SK-N-SH treated with all-trans-retinoic acid at 6 μM for 48 hours (cell line): ENCODE measurements around the gene PUM1.
"Not testable (repeated sequence)": the region's sequence is repeated elsewhere in the genome, so short reads cannot be mapped to it uniquely, and the experiment has no call there.

ENCODE experiments used
- ATAC-seq: fragments of 200-7000 bp; cut with Tn5 transposase; 3 replicates; pipeline ENCODE4 v1.9.1; 2020; ENCODE audit warnings: mild to moderate bottlenecking, moderate library complexity
- ARNTL ChIP-seq: fragments of 450-650 bp; formaldehyde crosslinking; IDR thresholded peaks from 2 replicates; pipeline ENCODE4 v1.5.0; 2020; ENCODE audit warnings: low read depth, mild to moderate bottlenecking, moderate library complexity, borderline replicate concordance
- BACH2 ChIP-seq: fragments of 250-450 bp; sonication (Bioruptor Pico); IDR thresholded peaks from 2 replicates; pipeline ENCODE4 v1.9.0; 2021; ENCODE audit warnings: mild to moderate bottlenecking, borderline replicate concordance
- CREB5 ChIP-seq: fragments of 250-450 bp; sonication (Bioruptor Pico); IDR thresholded peaks from 2 replicates; pipeline ENCODE4 v1.5.1; 2020; ENCODE audit warnings: low read depth, mild to moderate bottlenecking, moderate library complexity
- CSDC2 ChIP-seq: fragments of 250-450 bp; sonication (Bioruptor Pico); IDR thresholded peaks from 2 replicates; pipeline ENCODE4 v1.5.0; 2020; ENCODE audit warnings: mild to moderate bottlenecking, moderate library complexity
- ESRRG ChIP-seq: fragments of 250-450 bp; sonication (Bioruptor Pico); IDR thresholded peaks from 2 replicates; pipeline ENCODE4 v1.6.1; 2021; ENCODE audit warnings: mild to moderate bottlenecking
- GLIS3 ChIP-seq: fragments of 250-450 bp; sonication (Bioruptor Pico); IDR thresholded peaks from 2 replicates; pipeline ENCODE4 v1.5.0; 2020; ENCODE audit warnings: mild to moderate bottlenecking, moderate library complexity
- ISL1 ChIP-seq: fragments of 250-450 bp; sonication (Bioruptor Pico); IDR thresholded peaks from 2 replicates; pipeline ENCODE4 v2.1.2; 2022; ENCODE audit warnings: mild to moderate bottlenecking, moderate library complexity
- OSR1 ChIP-seq: fragments of 250-450 bp; sonication (Bioruptor Pico); IDR thresholded peaks from 2 replicates; pipeline ENCODE4 v1.8.0; 2022; ENCODE audit warnings: moderate library complexity, mild to moderate bottlenecking, inconsistent platforms
- PATZ1 ChIP-seq: fragments of 250-450 bp; sonication (Bioruptor Pico); IDR thresholded peaks from 2 replicates; pipeline ENCODE4 v1.8.0; 2020; ENCODE audit warnings: mild to moderate bottlenecking, moderate library complexity, borderline replicate concordance
- PPARA ChIP-seq: fragments of 250-450 bp; sonication (Bioruptor Pico); IDR thresholded peaks from 2 replicates; pipeline ENCODE4 v1.5.0; 2020; ENCODE audit warnings: mild to moderate bottlenecking, borderline replicate concordance
- SNAI2 ChIP-seq: fragments of 250-450 bp; sonication (Bioruptor Pico); IDR thresholded peaks from 2 replicates; pipeline ENCODE4 v1.5.0; 2020; ENCODE audit warnings: mild to moderate bottlenecking, moderate library complexity
- TCF4 ChIP-seq: fragments of 250-450 bp; sonication (Bioruptor Pico); IDR thresholded peaks from 2 replicates; pipeline ENCODE4 v1.8.0; 2021; ENCODE audit warnings: mild to moderate bottlenecking, moderate library complexity, borderline replicate concordance
- TOX ChIP-seq: fragments of 250-450 bp; sonication (Bioruptor Pico); IDR thresholded peaks from 2 replicates; pipeline ENCODE4 v1.8.0; 2021; ENCODE audit warnings: mild to moderate bottlenecking, moderate library complexity, borderline replicate concordance
- ZC3H10 ChIP-seq: fragments of 250-450 bp; sonication (Bioruptor Pico); IDR thresholded peaks from 2 replicates; pipeline ENCODE4 v1.5.1; 2021; ENCODE audit warnings: mild to moderate bottlenecking, moderate library complexity
- ZFP3 ChIP-seq: fragments of 250-450 bp; sonication (Bioruptor Pico); IDR thresholded peaks from 2 replicates; pipeline ENCODE4 v1.5.0; 2020; ENCODE audit warnings: mild to moderate bottlenecking, moderate library complexity
- ZFP30 ChIP-seq: fragments of 450-650 bp; formaldehyde crosslinking; IDR thresholded peaks from 2 replicates; pipeline ENCODE4 v1.5.0; 2022; ENCODE audit warnings: mild to moderate bottlenecking, moderate library complexity
- ZNF565 ChIP-seq: fragments of 450-650 bp; formaldehyde crosslinking; conservative IDR thresholded peaks from 2 replicates; pipeline ENCODE4 v1.5.0; 2020; ENCODE audit warnings: low read depth, mild to moderate bottlenecking, moderate library complexity
- ZNF70 ChIP-seq: fragments of 450-650 bp; formaldehyde crosslinking; IDR thresholded peaks from 2 replicates; pipeline ENCODE4 v1.5.0; 2020; ENCODE audit warnings: mild to moderate bottlenecking, moderate library complexity
- ZNF8 ChIP-seq: fragments of 450-650 bp; formaldehyde crosslinking; IDR thresholded peaks from 2 replicates; pipeline ENCODE4 v1.5.0; 2020; ENCODE audit warnings: mild to moderate bottlenecking, moderate library complexity
- TF ChIP-seq, protein P1 (sequence below): fragments of 250-450 bp; sonication (Bioruptor Pico); IDR thresholded peaks from 2 replicates; pipeline ENCODE4 v1.8.0; 2021; ENCODE audit warnings: low read depth, mild to moderate bottlenecking, moderate library complexity, borderline replicate concordance
- TF ChIP-seq, protein P2 (sequence below): fragments of 250-450 bp; sonication (Bioruptor Pico); IDR thresholded peaks from 2 replicates; pipeline ENCODE4 v1.5.1; 2021; ENCODE audit warnings: mild to moderate bottlenecking, moderate library complexity

The PUM1 gene

DNA sequence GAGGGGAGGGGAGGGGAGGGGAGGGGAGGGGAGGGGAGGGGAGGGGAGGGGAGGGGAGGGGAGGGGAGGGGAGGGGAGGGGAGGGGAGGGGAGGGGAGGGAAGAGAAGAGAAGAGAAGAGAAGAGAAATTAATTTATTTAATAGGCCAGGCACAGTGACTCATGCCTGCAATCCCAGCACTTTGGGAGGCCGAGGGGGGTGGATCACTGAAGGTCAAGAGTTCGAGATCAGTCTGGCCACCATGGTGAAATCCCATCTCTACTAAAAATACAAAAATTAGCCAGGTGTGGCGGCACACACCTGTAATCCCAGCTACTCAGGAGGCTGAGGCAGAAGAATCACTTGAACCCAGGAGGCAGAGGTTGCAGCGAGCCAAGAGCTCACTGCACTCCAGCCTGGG lies 93.2 kb downstream of the PUM1 start:
- ATAC-seq = not testable (repeated sequence)

DNA sequence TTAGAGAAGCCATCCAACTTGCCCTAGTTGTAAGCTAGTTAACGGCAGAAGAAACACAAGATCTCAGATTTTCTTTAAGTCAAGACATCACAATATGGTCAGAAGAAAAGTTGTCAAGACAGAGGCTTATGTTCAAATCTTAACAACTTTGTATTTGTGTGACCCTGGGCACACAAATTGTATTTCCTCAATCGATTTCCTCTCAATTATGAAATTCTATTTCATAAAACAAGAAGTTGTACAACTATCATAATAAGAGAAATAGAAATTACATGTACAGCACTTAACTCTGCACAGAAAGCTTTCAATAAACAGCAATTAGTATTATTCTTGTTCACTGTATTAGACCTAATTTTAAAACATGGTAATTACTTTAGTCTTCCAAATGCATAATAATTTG lies 94.0 kb downstream of the PUM1 start:
- TF ChIP-seq CSDC2 (CRISPR knock-in tag) (no peak), ISL1 (no peak), CREB5 (CRISPR knock-in tag) (no peak), ZC3H10 (CRISPR knock-in tag) (no peak), TCF4 (CRISPR knock-in tag) (no peak), ESRRG (CRISPR knock-in tag) (no peak), PATZ1 (CRISPR knock-in tag) (no peak), ZNF70 (CRISPR knock-in tag) (no peak), SNAI2 (CRISPR knock-in tag) (no peak), TOX (no peak), OSR1 (no peak), ZFP3 (no peak), ZNF8 (CRISPR knock-in tag) (no peak)
- ATAC-seq = no peak

DNA sequence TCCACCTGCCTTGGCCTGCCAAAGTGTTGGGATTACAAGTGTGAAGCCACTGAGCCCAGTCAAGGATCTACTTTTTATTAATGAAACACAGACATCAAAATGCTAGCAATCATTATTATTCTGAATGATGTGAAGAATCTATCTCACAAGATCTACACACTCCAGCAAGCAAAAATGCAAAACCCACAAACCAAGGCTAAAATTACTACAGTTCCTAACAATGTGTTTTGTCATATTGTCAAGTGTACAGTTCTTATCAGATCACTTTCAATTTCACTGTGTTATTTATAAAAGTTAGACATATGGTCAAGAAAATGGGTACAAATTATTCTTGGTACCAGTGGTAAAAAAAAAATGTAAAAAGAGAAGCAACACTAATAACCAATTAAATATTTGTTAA lies 95.6 kb downstream of the PUM1 start:
- TF ChIP-seq BACH2 = no peak
- no peak for TF ChIP-seq SNAI2 (CRISPR knock-in tag)
- TF ChIP-seq, protein P1, sequence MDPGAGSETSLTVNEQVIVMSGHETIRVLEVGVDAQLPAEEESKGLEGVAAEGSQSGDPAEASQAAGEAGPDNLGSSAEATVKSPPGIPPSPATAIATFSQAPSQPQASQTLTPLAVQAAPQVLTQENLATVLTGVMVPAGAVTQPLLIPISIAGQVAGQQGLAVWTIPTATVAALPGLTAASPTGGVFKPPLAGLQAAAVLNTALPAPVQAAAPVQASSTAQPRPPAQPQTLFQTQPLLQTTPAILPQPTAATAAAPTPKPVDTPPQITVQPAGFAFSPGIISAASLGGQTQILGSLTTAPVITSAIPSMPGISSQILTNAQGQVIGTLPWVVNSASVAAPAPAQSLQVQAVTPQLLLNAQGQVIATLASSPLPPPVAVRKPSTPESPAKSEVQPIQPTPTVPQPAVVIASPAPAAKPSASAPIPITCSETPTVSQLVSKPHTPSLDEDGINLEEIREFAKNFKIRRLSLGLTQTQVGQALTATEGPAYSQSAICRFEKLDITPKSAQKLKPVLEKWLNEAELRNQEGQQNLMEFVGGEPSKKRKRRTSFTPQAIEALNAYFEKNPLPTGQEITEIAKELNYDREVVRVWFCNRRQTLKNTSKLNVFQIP (CRISPR knock-in tag) = no peak
- TF ChIP-seq ZFP30 (CRISPR knock-in tag) = no peak
- no peak for TF ChIP-seq TOX
- no peak for TF ChIP-seq ARNTL (CRISPR knock-in tag)
- no peak for TF ChIP-seq CREB5 (CRISPR knock-in tag)
- no peak for TF ChIP-seq TCF4 (CRISPR knock-in tag)
- no peak for TF ChIP-seq PATZ1 (CRISPR knock-in tag)
- no peak for TF ChIP-seq ZC3H10 (CRISPR knock-in tag)
- TF ChIP-seq PPARA (CRISPR knock-in tag) = no peak
- no peak for TF ChIP-seq CSDC2 (CRISPR knock-in tag)
- ATAC-seq = no peak

GRCh38 chr1:30968220-30968971 lies 97.1 kb downstream of the PUM1 start:
- ATAC-seq = no peak; the same call in 2 of the 3 replicates
- TF ChIP-seq ZC3H10 (CRISPR knock-in tag) (no peak), ISL1 (peak; percentile 96), OSR1 (no peak), ZNF565 (CRISPR knock-in tag) (no peak), TCF4 (CRISPR knock-in tag) (peak; percentile 42; the same call in 1 of the 2 replicates), ZFP3 (0 out of 2 replicates have a peak, but pooled peaks have one; percentile 11), GLIS3 (CRISPR knock-in tag) (0 out of 2 replicates have a peak, but pooled peaks have one; percentile 27)
- TF ChIP-seq, protein P2, sequence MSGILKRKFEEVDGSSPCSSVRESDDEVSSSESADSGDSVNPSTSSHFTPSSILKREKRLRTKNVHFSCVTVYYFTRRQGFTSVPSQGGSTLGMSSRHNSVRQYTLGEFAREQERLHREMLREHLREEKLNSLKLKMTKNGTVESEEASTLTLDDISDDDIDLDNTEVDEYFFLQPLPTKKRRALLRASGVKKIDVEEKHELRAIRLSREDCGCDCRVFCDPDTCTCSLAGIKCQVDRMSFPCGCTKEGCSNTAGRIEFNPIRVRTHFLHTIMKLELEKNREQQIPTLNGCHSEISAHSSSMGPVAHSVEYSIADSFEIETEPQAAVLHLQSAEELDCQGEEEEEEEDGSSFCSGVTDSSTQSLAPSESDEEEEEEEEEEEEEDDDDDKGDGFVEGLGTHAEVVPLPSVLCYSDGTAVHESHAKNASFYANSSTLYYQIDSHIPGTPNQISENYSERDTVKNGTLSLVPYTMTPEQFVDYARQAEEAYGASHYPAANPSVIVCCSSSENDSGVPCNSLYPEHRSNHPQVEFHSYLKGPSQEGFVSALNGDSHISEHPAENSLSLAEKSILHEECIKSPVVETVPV = no peak
